SK-N-SH (cell line): ENCODE measurements around the gene SZT2.

Experiments used
- EZH2phosphoT487 ChIP-seq: fragments of 200-600 bp; sonication (generic); IDR thresholded peaks from 2 replicates; pipeline ENCODE4 v1.6.1; 2017; ENCODE audit warnings: low read depth, mixed run types, mild to moderate bottlenecking, antibody characterized with exemption, moderate library complexity, borderline replicate concordance
- FOXM1 ChIP-seq: IDR thresholded peaks from 2 replicates; pipeline ENCODE4 v1.4.0; 2012; ENCODE audit warnings: low read depth, mild to moderate bottlenecking
- GABPA ChIP-seq: IDR thresholded peaks from 2 replicates; pipeline ENCODE4 v1.4.0; 2012; ENCODE audit warnings: low read depth, mild to moderate bottlenecking
- POLR2AphosphoS5 ChIP-seq: IDR thresholded peaks from 2 replicates; pipeline ENCODE4 v1.6.1; 2012; ENCODE audit warnings: low read depth, low read length
- SIN3A ChIP-seq: IDR thresholded peaks from 2 replicates; pipeline ENCODE4 v1.6.1; 2012; ENCODE audit warnings: low read depth, mild to moderate bottlenecking, low read length, moderate library complexity, borderline replicate concordance
- TF ChIP-seq, protein P1 (sequence below): fragments of 200-600 bp; sonication (generic); IDR thresholded peaks from 2 replicates; pipeline ENCODE4 v1.6.1; 2017; ENCODE audit warnings: antibody characterized with exemption, mild to moderate bottlenecking, moderate library complexity
- TF ChIP-seq, protein P2 (sequence below): IDR thresholded peaks from 2 replicates; pipeline ENCODE4 v1.4.0; 2012; ENCODE audit warnings: low read depth

DNA sequence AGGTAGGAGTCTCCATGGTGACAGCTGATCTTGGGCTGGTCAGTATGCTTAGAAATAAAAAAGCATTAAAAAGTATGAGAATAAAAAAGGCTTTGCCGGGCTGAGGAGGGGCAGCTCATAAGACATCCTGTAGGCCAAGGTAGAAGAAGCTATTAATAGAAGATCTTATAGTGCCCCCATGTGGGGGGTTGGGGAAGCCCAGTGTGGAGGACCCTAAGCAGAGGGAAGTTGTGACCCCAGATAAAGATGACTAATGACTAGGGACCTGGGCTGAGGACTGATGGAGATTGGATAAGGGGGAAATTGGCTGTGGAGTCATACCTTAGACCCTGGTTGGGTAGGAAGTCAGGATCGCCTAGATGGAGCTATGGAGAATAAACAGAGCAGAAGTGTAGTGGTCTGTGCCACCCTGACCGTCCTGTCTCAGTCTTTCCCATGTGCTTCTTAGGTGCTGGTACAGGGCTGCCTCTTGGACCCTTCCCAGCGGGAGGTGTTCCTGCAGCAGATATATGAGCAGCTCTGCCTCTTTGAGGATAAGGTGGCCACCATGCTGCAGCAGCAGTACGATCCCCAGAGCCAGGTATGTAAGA lies 25.0 kb downstream of the SZT2 start:
- TF ChIP-seq, protein P1, sequence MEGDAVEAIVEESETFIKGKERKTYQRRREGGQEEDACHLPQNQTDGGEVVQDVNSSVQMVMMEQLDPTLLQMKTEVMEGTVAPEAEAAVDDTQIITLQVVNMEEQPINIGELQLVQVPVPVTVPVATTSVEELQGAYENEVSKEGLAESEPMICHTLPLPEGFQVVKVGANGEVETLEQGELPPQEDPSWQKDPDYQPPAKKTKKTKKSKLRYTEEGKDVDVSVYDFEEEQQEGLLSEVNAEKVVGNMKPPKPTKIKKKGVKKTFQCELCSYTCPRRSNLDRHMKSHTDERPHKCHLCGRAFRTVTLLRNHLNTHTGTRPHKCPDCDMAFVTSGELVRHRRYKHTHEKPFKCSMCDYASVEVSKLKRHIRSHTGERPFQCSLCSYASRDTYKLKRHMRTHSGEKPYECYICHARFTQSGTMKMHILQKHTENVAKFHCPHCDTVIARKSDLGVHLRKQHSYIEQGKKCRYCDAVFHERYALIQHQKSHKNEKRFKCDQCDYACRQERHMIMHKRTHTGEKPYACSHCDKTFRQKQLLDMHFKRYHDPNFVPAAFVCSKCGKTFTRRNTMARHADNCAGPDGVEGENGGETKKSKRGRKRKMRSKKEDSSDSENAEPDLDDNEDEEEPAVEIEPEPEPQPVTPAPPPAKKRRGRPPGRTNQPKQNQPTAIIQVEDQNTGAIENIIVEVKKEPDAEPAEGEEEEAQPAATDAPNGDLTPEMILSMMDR, result peak; percentile 73
- TF ChIP-seq SIN3A (no peak), EZH2phosphoT487 (no peak), POLR2AphosphoS5 (no peak), GABPA (no peak), FOXM1 (no peak)
- TF ChIP-seq, protein P2, sequence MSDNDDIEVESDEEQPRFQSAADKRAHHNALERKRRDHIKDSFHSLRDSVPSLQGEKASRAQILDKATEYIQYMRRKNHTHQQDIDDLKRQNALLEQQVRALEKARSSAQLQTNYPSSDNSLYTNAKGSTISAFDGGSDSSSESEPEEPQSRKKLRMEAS, result no peak
